GM12878 (cell line): ENCODE data around the gene ZFP1. TPM values are rescaled to one million over a fixed set of nuclear protein-coding genes. Genes with fewer than 3 reads are reported as not detected.

Experiments used
- ATAC-seq: fragments of 200-7000 bp; cut with Tn5 transposase; 3 replicates; pipeline ENCODE4 v1.9.1; 2020; ENCODE audit warnings: mild to moderate bottlenecking, moderate library complexity
- Bru-seq: library from RNA; stranded (reverse); fragments of 400-500 nt; gene quantifications from one replicate; lab custom pipeline; 2021; lab: Mats Ljungman, UMichigan
- BruChase-seq, 2 experiments: library from RNA; stranded (reverse); fragments of 400-500 nt; gene quantifications; one replicate each; lab custom pipeline; 2021; lab: Mats Ljungman, UMichigan
- BruUV-seq: library from RNA; stranded (reverse); fragments of 400-500 nt; replicated peaks from 2 replicates; lab custom pipeline; 2021; lab: Mats Ljungman, UMichigan
- CTCF ChIA-PET: fragments of 300-600 bp; sonication (Branson Sonifier 250); formaldehyde crosslinking; extraction: SDS; loops from one replicate; lab custom pipeline; 2021; ENCODE audit warnings: inconsistent platforms; lab: Yijun Ruan, JAX
- POLR2A ChIA-PET: fragments of 350-600 bp; formaldehyde crosslinking; extraction: SDS; loops from one replicate; lab custom pipeline; 2021; ENCODE audit warnings: inconsistent platforms; lab: Charles Lee
- RAD21 ChIA-PET: fragments of 300-600 bp; sonication (Branson Sonifier 250); formaldehyde crosslinking; loops from one replicate; lab custom pipeline; 2023; ENCODE audit warnings: antibody characterized with exemption; ENCODE audit not compliant: unreplicated experiment; lab: Charles Lee
- SMC1A ChIA-PET: fragments of 300-600 bp; sonication (Branson Sonifier 250); formaldehyde crosslinking; loops from one replicate; lab custom pipeline; 2023; ENCODE audit not compliant: unreplicated experiment, uncharacterized antibody; lab: Charles Lee
- DNase-seq: peaks from one replicate; pipeline ENCODE4 v3.0.0-alpha.2; 2011; ENCODE audit warnings: low read depth, low spot score
- FAIRE-seq: peaks from 3 replicates; lab custom pipeline; 2011; peaks lifted over from hg19 to GRCh38; lab: Jason Lieb, UNC
- H2AFZ ChIP-seq: 2 replicates; pipeline ENCODE4 v1.6.0; 2011; ENCODE audit warnings: low read depth, low read length, control low read depth; ENCODE audit not compliant: control insufficient read depth
- H3K27ac ChIP-seq: 2 replicates; pipeline ENCODE4 v1.5.1; 2011; ENCODE audit warnings: control low read depth; ENCODE audit not compliant: control insufficient read depth, insufficient read depth
- H3K27me3 ChIP-seq, 2 experiments: replicated peaks in 1 of 2; 2 replicates each; pipeline versions ENCODE4 v1.6.0 to v1.6.1; 2011; ENCODE audit warnings: low read length in 1 of 2; ENCODE audit not compliant: control insufficient read depth in 2 of 2, insufficient read depth in 2 of 2
- H3K36me3 ChIP-seq, 2 experiments: 2 replicates each; pipeline ENCODE4 v1.5.1; 2011; ENCODE audit warnings: low read length in 1 of 2; ENCODE audit not compliant: control insufficient read depth in 2 of 2, insufficient read depth in 2 of 2
- H3K4me1 ChIP-seq: 2 replicates; pipeline ENCODE4 v1.6.1; 2011; ENCODE audit warnings: mild to moderate bottlenecking, low read length, moderate library complexity, mixed read lengths; ENCODE audit not compliant: control insufficient read depth, insufficient read depth
- H3K4me2 ChIP-seq: 2 replicates; pipeline ENCODE4 v1.6.0; 2011; ENCODE audit warnings: control low read depth; ENCODE audit not compliant: control insufficient read depth, insufficient read depth
- H3K4me3 ChIP-seq: fragments of 200-600 bp; sonication (generic); 2 replicates; pipeline ENCODE4 v1.5.1; 2016
- H3K79me2 ChIP-seq: 2 replicates; pipeline ENCODE4 v1.6.0; 2011; ENCODE audit warnings: low read length; ENCODE audit not compliant: control insufficient read depth, insufficient read depth
- H3K9ac ChIP-seq: 2 replicates; pipeline ENCODE4 v1.8.0; 2011; ENCODE audit warnings: low read length, control low read depth, mixed read lengths; ENCODE audit not compliant: control insufficient read depth, insufficient read depth
- H3K9me3 ChIP-seq: replicated peaks from 3 replicates; pipeline ENCODE4 v1.5.1; 2011; ENCODE audit warnings: mild to moderate bottlenecking, low read length; ENCODE audit not compliant: control insufficient read depth, insufficient read depth
- H4K20me1 ChIP-seq: 2 replicates; pipeline ENCODE4 v1.6.0; 2011; ENCODE audit not compliant: control insufficient read depth, insufficient read depth
- BACH1 ChIP-seq: fragments of 450-650 bp; IDR thresholded peaks from 2 replicates; pipeline ENCODE4 v1.6.1; 2017; ENCODE audit warnings: mild to moderate bottlenecking, borderline replicate concordance
- CBFB ChIP-seq: IDR thresholded peaks from 2 replicates; pipeline ENCODE4 v1.6.1; 2016; ENCODE audit warnings: antibody characterized with exemption, low read depth
- CHD2 ChIP-seq: IDR thresholded peaks from 2 replicates; pipeline ENCODE4 v1.6.1; 2011; ENCODE audit warnings: low read depth, low read length, improper control_type of control experiment, borderline replicate concordance
- JUNB ChIP-seq: IDR thresholded peaks from 2 replicates; pipeline ENCODE4 v1.6.1; 2016; ENCODE audit warnings: antibody characterized with exemption, mild to moderate bottlenecking
- JUND ChIP-seq: IDR thresholded peaks from 2 replicates; pipeline ENCODE4 v1.6.1; 2012; ENCODE audit warnings: low read depth, mild to moderate bottlenecking, low read length, improper control_type of control experiment, moderate library complexity
- MXI1 ChIP-seq: fragments of 150-350 bp; IDR thresholded peaks from 2 replicates; pipeline ENCODE4 v1.6.1; 2011; ENCODE audit warnings: low read depth, mild to moderate bottlenecking, inconsistent platforms, low read length, improper control_type of control experiment
- MYB ChIP-seq: fragments of 150-350 bp; IDR thresholded peaks from 2 replicates; pipeline ENCODE4 v1.6.1; 2014; ENCODE audit warnings: mild to moderate bottlenecking, low read depth, low read length, borderline replicate concordance
- PAX5 ChIP-seq: IDR thresholded peaks from 2 replicates; pipeline ENCODE4 v1.6.1; 2011; ENCODE audit warnings: low read depth, low read length, borderline replicate concordance
- SMAD5 ChIP-seq: IDR thresholded peaks from 2 replicates; pipeline ENCODE4 v1.6.1; 2016; ENCODE audit warnings: antibody characterized with exemption, low read depth
- TARDBP ChIP-seq: IDR thresholded peaks from 2 replicates; pipeline ENCODE4 v1.6.1; 2016; ENCODE audit warnings: borderline replicate concordance
- YY1 ChIP-seq: IDR thresholded peaks from 2 replicates; pipeline ENCODE4 v1.6.1; 2011; ENCODE audit warnings: low read depth, mild to moderate bottlenecking, low read length
- ZNF217 ChIP-seq: fragments of 450-650 bp; IDR thresholded peaks from 2 replicates; pipeline ENCODE4 v1.6.1; 2017; ENCODE audit warnings: antibody characterized with exemption, mild to moderate bottlenecking
- ZNF384 ChIP-seq: IDR thresholded peaks from 2 replicates; pipeline ENCODE4 v1.6.1; 2012; ENCODE audit warnings: low read depth, mild to moderate bottlenecking, low read length, improper control_type of control experiment, borderline replicate concordance
- WGBS: methylation state at CpG from one replicate; pipeline ENCODE4 v1.1.6; 2016; ENCODE audit warnings: low lambda C conversion rate; ENCODE audit not compliant: insufficient replicate concordance, insufficient coverage; ENCODE audit errors: missing lambda C conversion rate; 5-methylcytosine and 5-hydroxymethylcytosine counted together
- in situ Hi-C: fragments of 300-500 bp; cut with MboI; formaldehyde crosslinking; loops from 9 replicates; pipeline ENCODE4 v1.14.3; 2018; ENCODE audit warnings: mixed read lengths
- intact Hi-C: fragments of 100-400 bp; cut with micrococcal nuclease; formaldehyde crosslinking; loops from one replicate; pipeline ENCODE4 v1.14.2; 2022; ENCODE audit not compliant: unreplicated experiment
- long read RNA-seq, 2 experiments: library from polyadenylated mRNA; unstranded; transcript quantifications; one replicate each; pipeline ENCODE4 v2.0.0, GENCODE V29; 2019 to 2020
- polyA minus RNA-seq, 3 experiments: library from RNA; depleted of rRNA, polyadenylated mRNA; stranded (reverse); fragments of >200 nt; gene quantifications; 2 replicates each; pipeline ENCODE4 v1.2.3, GENCODE V29; 2011
- polyA plus RNA-seq, 11 experiments: library from polyadenylated mRNA; depleted of rRNA in 4 of 11; unstranded in 6 of 11; stranded (reverse) in 5 of 11; fragments of >200 nt; fragmentation: Nextera tagmentation in 4 of 11; fragmentation: Illumina TruSeq in 1 of 11; extraction: Ambion mirVana in 4 of 11; extraction: Trizol in 1 of 11; gene quantifications; 1 replicate in 1 of 11; 2 replicates in 10 of 11; pipeline versions ENCODE4 v1.2.1 to v1.2.3, GENCODE V29; 2011 to 2016; ENCODE audit warnings: inconsistent platforms in 2 of 11, missing spikeins in 2 of 11, low read depth in 1 of 11
- total RNA-seq, 4 experiments: library from RNA; depleted of rRNA in 3 of 4; stranded (reverse); fragments of >200 nt in 3 of 4; fragmentation: Illumina TruSeq in 1 of 4; extraction: Trizol in 1 of 4; gene quantifications; 2 replicates each; pipeline versions ENCODE4 v1.2.1 to v1.2.3, GENCODE V29; 2013 to 2021
- TF ChIP-seq, protein P1 (sequence below): fragments of 450-650 bp; IDR thresholded peaks from 2 replicates; pipeline ENCODE4 v1.6.1; 2016; ENCODE audit warnings: mild to moderate bottlenecking
- TF ChIP-seq, protein P2 (sequence below): IDR thresholded peaks from 2 replicates; pipeline ENCODE4 v1.6.1; 2011; ENCODE audit warnings: borderline replicate concordance, low read depth, mild to moderate bottlenecking, moderate library complexity, low read length; ENCODE audit not compliant: insufficient read depth, poor library complexity, severe bottlenecking

Gene ZFP1
- total RNA-seq (2013; cell fraction: nucleolus; rRNA removed), result 17.0 and 17.3 TPM in 2 replicates
- total RNA-seq (2014; rRNA removed) (12.8 and 15.1 TPM in 2 replicates), total RNA-seq (2014; rRNA removed; fragmentation: Illumina TruSeq; extraction: Trizol) (15.3 and 15.5 TPM in 2 replicates), total RNA-seq (2021) (13.5 and 14.5 TPM in 2 replicates), polyA plus RNA-seq (2011; rRNA removed) (16.4 and 21.8 TPM in 2 replicates), polyA plus RNA-seq (2014; fragmentation: Illumina TruSeq; extraction: Trizol) (12.4 and 14.1 TPM in 2 replicates), polyA plus RNA-seq (2014; fragmentation: Nextera tagmentation; extraction: Ambion mirVana) (1 to 10 TPM; 3.5 to 3.6 TPM), polyA plus RNA-seq (2014; rRNA removed) (4.9 and 6.4 TPM in 2 replicates), polyA plus RNA-seq (2016; fragmentation: Nextera tagmentation; extraction: Ambion mirVana) (10 to 100 TPM; 14.9 to 17.6 TPM), polyA minus RNA-seq (2011; rRNA and poly(A)+ RNA removed) (12.1 and 13.2 TPM in 2 replicates), Bru-seq, nascent RNA (percentile 66 among the genes with signal in this experiment), BruChase-seq, experiment 1, labeled RNA remaining after a 6-hour chase (percentile 78 among the genes with signal in this experiment), BruChase-seq, experiment 2, labeled RNA remaining after a 2-hour chase (percentile 74 among the genes with signal in this experiment)
- polyA plus RNA-seq (2011; ENCODE audit: low read depth), result 3.3 TPM
- polyA plus RNA-seq (2011; cell fraction: cytosol; rRNA removed), result 6.4 and 6.8 TPM in 2 replicates
- polyA plus RNA-seq (2011; cell fraction: nucleus; rRNA removed), result 4.7 and 5.4 TPM in 2 replicates
- polyA plus RNA-seq (2012), result 7.7 and 10.3 TPM in 2 replicates
- 9.6 and 10.6 TPM in 2 replicates for polyA minus RNA-seq (2011; cell fraction: cytosol; rRNA and poly(A)+ RNA removed)
- 3.2 and 4.0 TPM in 2 replicates for polyA minus RNA-seq (2011; cell fraction: nucleus; rRNA and poly(A)+ RNA removed)
- long read RNA-seq, experiment 1, partial matches to known transcripts, result 0 of 4 reads
- long read RNA-seq, experiment 1, other reads (novel, unspliced or antisense), result 2 of 4 reads
- long read RNA-seq, experiment 2, transcript ZFP1-209 (4 exons, 1,457 nt), result major isoform, 11 of 27 reads
- long read RNA-seq, experiment 2, partial matches to known transcripts, result 0 of 27 reads
- long read RNA-seq, experiment 2, other reads (novel, unspliced or antisense), result 15 of 27 reads

DNA sequence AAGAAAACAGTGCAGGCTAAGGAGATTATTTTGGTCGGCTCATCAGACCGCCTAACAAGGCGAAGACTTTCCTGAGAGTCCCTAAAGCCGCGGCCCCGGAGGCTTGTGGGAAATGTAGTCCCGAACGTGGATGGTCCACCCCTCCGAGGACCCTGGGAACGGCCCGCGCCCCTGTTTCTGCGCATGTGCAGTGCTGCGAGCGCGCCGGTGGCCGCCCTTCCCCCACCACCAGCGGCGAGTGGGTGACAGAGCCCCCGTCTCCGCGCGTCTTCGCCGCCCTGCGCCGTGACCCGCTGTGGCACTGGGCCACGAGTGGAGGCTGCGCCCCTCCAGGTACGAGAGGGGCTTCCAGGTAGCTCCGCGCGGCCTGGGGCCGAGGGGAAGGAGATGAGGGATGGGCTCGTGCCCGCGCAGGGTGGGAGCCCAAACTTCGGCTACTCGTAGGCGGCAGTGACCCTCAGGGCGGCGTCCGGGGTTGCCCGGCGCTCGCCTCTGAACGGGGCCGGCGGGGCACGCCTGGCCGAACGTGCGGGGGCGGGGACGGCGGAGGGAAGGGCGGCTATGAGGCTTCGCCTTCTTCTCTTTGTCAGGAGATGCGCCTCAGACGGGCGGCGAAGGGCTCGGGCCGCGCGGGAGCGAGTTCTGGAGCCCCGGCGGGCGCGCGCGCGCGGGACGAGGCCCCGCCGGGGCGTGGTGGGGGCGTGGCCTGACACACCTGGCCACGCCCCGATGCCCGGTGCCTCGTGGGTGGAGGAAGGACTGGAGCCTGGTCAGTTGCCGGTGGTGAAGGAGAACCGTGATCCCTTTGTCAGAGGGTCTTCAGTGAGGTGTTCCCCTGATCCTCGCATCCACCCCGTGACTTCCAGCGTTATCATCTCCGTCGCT is at the start of gene ZFP1:
TSS of gene ZFP1 (plus strand) at position 214 of the 885 bp plus-strand sequence. CDS start 4,428 bp downstream, outside the sequence.
- H3K79me2 ChIP-seq, result peaks cover 5% of the 10 kb centered on the region
- 2% methylated on average over 77 of the region's 93 CpGs for WGBS
- ATAC-seq, result peak; percentile 91
- H3K4me1 ChIP-seq, result no peaks in the 10 kb centered on the region
- FAIRE-seq, result peak; percentile 81
- peak within 1 kb of the TSS; percentile 98 for H2AFZ ChIP-seq
- H3K36me3 ChIP-seq, result no peaks in the 10 kb centered on the region
- H3K4me3 ChIP-seq, result peak within 1 kb of the TSS; percentile 88
- intact Hi-C loops (no loop called here), in situ Hi-C loops (no loop called here)
- RAD21 ChIA-PET, result no interaction called here
- peak; percentile 56 for DNase-seq
- peaks cover 10% of the 10 kb centered on the region for H3K9me3 ChIP-seq
- H3K9ac ChIP-seq, result peak within 1 kb of the TSS; percentile 87
- peak within 1 kb of the TSS; percentile 53 for H3K4me2 ChIP-seq
- peak within 1 kb of the TSS; percentile 91 for H3K27ac ChIP-seq
- no peaks in the 10 kb centered on the region for H3K27me3 ChIP-seq
- H4K20me1 ChIP-seq, result no peaks in the 10 kb centered on the region
- SMC1A ChIA-PET, result no interaction called here
- CTCF ChIA-PET, result no interaction called here
- TSS peak; percentile 48 for BruUV-seq
- POLR2A ChIA-PET, result no interaction called here
- TF ChIP-seq BACH1, result peak; percentile 70
- TF ChIP-seq TARDBP, result peak; percentile 63; the same call in 1 of the 2 replicates
- 0 out of 2 replicates have a peak, but pooled peaks have one; percentile 22 for TF ChIP-seq JUND
- 0 out of 2 replicates have a peak, but pooled peaks have one; percentile 33 for TF ChIP-seq CBFB
- peak; percentile 97 for TF ChIP-seq JUNB
- peak; percentile 72 for TF ChIP-seq YY1
- TF ChIP-seq, protein P1, sequence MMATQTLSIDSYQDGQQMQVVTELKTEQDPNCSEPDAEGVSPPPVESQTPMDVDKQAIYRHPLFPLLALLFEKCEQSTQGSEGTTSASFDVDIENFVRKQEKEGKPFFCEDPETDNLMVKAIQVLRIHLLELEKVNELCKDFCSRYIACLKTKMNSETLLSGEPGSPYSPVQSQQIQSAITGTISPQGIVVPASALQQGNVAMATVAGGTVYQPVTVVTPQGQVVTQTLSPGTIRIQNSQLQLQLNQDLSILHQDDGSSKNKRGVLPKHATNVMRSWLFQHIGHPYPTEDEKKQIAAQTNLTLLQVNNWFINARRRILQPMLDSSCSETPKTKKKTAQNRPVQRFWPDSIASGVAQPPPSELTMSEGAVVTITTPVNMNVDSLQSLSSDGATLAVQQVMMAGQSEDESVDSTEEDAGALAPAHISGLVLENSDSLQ, result peak; percentile 35; the same call in 1 of the 2 replicates
- 0 out of 2 replicates have a peak, but pooled peaks have one; percentile 65 for TF ChIP-seq ZNF217
- peak; percentile 46; the same call in 1 of the 2 replicates for TF ChIP-seq PAX5
- TF ChIP-seq CHD2, result peak; percentile 93
- TF ChIP-seq SMAD5, result peak; percentile 77; the same call in 1 of the 2 replicates
- TF ChIP-seq, protein P2, sequence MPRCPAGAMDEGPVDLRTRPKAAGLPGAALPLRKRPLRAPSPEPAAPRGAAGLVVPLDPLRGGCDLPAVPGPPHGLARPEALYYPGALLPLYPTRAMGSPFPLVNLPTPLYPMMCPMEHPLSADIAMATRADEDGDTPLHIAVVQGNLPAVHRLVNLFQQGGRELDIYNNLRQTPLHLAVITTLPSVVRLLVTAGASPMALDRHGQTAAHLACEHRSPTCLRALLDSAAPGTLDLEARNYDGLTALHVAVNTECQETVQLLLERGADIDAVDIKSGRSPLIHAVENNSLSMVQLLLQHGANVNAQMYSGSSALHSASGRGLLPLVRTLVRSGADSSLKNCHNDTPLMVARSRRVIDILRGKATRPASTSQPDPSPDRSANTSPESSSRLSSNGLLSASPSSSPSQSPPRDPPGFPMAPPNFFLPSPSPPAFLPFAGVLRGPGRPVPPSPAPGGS, result no peak
- TF ChIP-seq ZNF384, result no peak
- TF ChIP-seq MYB, result no peak
- TF ChIP-seq MXI1, result peak; percentile 19; the same call in 1 of the 2 replicates
